ENCODE data around the gene MAMDC2. TPM values are rescaled to one million over a fixed set of nuclear protein-coding genes. Genes with fewer than 3 reads are reported as not detected.

The MAMDC2 gene
- total RNA-seq, 1 donor from 2014 or later = 0.48 TPM

- no peak for DNase-seq (ENCODE audit: low spot score)
- ATAC-seq = no peak
These were observed 17.3 kb downstream of the MAMDC2 start for GRCh38 chr9:70060883-70061507.

DNA sequence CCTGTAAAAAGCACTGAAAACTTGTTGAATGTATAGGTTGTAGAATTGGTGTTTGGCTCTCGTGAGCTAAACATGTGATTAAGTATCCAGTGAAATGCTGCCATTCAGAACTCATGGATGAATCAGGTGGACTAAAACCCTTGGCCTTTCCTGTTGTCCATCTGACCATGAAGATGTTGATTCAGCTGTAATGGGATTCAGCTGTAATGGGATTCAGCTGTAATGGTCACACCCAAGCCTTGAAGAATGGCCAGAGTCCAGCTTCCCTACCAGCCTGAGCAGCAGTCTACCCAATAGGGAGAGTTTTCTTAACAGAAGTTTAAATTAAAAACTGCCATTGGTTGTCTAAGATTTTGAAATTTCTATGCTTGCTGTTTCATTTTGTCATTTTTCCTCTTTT is 18.1 kb downstream of the MAMDC2 start:
- no peak for ATAC-seq
- DNase-seq (ENCODE audit: low spot score) = no peak

- no peak for DNase-seq (ENCODE audit: low spot score)
- no peak for ATAC-seq
These were observed 20.8 kb downstream of the MAMDC2 start for GRCh38 chr9:70064496-70064895.

- ATAC-seq = no peak
These were observed 21.9 kb downstream of the MAMDC2 start for GRCh38 chr9:70065572-70065971.

GRCh38 chr9:70066418-70066817 is 22.8 kb downstream of the MAMDC2 start:
- ATAC-seq (no peak), DNase-seq (ENCODE audit: low spot score) (no peak)

More at GRCh38 chr9:70065572-70065971, 21.9 kb downstream of the MAMDC2 start:
- DNase-seq (ENCODE audit: low spot score) = no peak

DNA sequence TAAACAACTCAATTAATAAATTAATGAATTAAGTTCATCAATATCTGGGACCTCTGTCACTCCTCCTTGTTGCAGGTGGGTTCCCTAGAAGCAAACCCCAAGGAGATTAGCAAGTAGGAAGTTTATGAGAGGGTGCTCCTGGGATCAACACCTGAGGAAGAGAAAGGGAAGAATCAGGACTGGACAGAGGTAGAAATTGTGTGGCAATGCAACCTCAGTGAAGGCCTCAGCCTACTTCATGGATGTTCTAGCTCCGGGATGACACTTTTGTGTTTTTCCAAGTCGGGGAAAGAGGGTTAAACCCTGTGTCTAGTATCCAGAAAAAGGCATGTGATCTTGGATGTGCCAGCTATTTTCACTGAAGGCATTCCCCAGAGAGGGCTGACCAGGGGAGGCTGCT is 23.2 kb downstream of the MAMDC2 start:
- ATAC-seq (no peak), DNase-seq (ENCODE audit: low spot score) (no peak)

DNA sequence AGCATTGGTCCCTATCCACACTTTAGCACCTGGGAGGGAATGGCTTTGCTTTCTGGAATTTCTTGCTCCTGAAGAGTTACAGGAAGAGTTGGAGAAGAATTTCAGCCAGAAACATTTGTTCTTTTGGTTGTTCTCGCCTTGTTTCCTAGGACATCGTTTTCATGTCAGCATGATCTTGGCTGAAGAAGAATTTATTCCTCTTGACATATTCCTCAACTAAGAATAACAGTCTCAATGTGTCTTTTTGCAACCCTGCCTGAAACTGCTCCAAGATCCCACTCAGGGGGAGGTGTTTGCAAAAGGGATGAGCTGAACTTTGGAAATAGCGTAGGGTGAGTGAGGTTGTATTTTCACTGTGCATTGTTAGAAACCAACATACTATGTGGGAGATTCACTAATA is 26.1 kb downstream of the MAMDC2 start:
- ATAC-seq (no peak), DNase-seq (ENCODE audit: low spot score) (no peak)

- no peak for ATAC-seq
- DNase-seq (ENCODE audit: low spot score) = no peak
These were observed 29.5 kb downstream of the MAMDC2 start for GRCh38 chr9:70073193-70073592.

DNA sequence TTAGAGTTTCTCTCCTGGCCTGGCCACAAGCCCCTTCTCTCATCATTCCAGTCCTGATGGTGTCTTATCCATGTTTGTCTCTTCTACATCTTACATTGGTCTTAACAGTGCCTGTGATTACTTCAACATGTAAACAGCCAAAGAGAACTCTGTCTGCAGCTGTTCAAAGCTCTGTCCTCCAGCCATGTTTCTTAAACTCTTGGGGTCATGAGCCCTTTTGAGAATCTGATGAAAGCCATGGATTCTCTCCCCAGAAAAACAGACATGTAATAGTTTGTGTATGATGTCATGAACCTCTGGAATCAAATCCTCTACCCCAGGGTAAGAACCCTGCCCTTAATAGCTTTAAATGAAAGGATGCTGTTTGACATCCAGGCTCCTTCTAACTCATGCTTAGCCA is 30.1 kb downstream of the MAMDC2 start:
- DNase-seq (ENCODE audit: low spot score) (no peak), ATAC-seq (no peak)

GRCh38 chr9:70076678-70077077 is 33.0 kb downstream of the MAMDC2 start:
- ATAC-seq (no peak), DNase-seq (ENCODE audit: low spot score) (no peak)

GRCh38 chr9:70079417-70080037 is 35.9 kb downstream of the MAMDC2 start:
- DNase-seq (ENCODE audit: low spot score) = no peak
- ATAC-seq = peak; percentile 61

GRCh38 chr9:70080481-70081119 is 37.0 kb downstream of the MAMDC2 start:
- DNase-seq (ENCODE audit: low spot score) (peak; percentile 60), ATAC-seq (peak; percentile 95)

DNA sequence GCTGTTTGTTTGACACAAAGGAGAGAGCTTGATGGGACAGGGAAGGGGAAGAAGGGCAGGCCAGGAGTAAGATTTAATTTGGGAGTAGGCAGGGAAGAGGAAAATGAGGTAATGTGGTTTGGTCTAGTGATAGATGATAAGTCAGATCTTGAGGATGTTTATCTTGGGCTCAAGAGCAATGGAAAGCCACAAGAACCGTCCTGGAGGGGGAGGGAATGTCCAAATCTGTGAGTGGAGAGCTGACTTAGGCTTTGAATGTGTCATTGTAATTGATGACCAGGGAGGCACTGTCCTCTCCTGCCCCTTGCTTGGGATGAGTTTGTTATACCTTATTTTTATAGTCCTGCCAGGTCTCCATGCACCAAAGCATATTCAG is 37.5 kb downstream of the MAMDC2 start:
- no peak for DNase-seq (ENCODE audit: low spot score)
- no peak for ATAC-seq

DNA sequence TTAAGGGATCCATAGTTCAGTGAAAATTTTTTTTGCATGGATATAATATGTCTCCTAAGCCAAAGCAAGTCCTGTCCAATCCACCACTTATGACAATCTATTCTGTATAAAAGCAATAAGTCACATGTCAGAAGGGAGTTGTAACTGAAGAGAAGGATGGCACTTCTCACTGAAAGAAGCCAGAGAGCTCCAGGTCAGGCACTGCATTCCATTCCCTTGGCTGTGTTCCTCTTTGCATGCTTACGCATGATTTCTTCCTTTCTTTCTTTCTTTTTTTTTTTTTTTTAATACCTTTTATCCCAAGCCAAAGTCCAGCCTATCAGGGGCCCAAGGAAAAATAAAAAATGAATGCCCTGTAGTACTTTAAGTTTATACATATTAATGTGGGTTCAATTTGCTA is 39.8 kb downstream of the MAMDC2 start:
- no peak for ATAC-seq
- DNase-seq (ENCODE audit: low spot score) = no peak

DNA sequence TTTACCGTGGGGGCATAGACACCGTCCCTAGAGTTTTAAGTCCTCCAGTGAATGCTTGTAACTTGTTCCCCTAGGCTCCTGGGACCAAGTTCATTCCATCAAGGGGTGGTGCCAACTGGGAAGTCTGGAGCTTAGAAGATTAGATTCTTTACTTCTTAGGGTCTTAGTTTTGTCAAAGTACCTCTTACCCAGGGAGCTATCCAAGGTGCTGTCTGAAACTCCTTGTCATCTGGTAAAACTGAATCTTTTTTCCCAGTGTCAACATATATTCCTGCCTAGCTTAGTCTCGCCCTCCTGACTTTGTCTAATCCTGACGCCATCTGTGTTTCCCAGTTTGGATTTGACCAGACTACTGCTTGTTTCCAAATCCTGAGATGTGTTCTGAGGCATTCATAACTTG is 41.6 kb downstream of the MAMDC2 start:
- ATAC-seq (no peak), DNase-seq (ENCODE audit: low spot score) (no peak)

- DNase-seq (ENCODE audit: low spot score) (no peak), ATAC-seq (no peak)
These were observed 47.5 kb downstream of the MAMDC2 start for GRCh38 chr9:70091103-70091502.

GRCh38 chr9:70091572-70091971 is 47.9 kb downstream of the MAMDC2 start:
- no peak for ATAC-seq
- DNase-seq (ENCODE audit: low spot score) = no peak

DNA sequence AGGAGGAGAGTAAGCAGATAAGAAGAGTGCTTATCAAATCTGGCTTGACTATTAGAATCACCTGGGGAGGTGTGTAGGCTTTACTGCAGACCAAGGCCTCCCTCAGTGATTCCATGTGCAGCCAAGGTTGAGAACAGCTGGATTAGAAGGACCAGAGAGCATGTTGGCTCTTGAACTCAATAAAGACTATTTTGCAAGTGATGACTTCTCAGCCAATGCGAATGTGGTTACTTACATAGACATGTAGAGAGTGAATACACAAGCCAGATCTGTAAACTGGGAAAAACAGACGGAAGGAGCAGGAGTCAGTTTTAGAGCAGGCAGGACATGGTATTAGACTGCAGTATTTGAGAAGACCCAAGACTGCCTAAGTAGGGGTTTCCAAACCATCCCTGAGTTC is 48.5 kb downstream of the MAMDC2 start:
- no peak for ATAC-seq

GRCh38 chr9:70093095-70093494 is 49.4 kb downstream of the MAMDC2 start:
- no peak for DNase-seq (ENCODE audit: low spot score)
- no peak for ATAC-seq

More for the DNA sequence above, 48.5 kb downstream of the MAMDC2 start:
- no peak for DNase-seq (ENCODE audit: low spot score)

DNA sequence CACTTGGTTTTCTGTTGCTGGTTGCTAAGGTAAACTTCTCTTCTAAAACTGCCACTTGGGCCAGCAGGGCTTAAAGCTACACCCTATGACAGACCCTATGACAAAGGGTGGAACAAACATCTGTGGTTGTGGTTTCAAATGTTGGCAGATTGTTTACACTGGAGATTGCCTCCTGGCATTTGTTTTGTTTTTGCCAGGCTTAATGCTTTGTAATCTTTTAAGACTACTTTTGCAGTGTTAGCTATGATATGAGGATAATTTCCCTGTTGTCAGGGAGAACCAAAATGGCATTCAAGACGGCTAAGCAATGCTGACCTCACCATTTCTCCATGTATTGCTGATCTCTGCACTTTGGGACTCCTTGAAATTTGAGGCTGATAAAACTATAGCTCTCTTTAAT is 50.3 kb downstream of the MAMDC2 start:
- DNase-seq (ENCODE audit: low spot score) (no peak), ATAC-seq (no peak)

GRCh38 chr9:70094747-70095146 is 51.1 kb downstream of the MAMDC2 start:
- DNase-seq (ENCODE audit: low spot score) (no peak), ATAC-seq (no peak)

DNA sequence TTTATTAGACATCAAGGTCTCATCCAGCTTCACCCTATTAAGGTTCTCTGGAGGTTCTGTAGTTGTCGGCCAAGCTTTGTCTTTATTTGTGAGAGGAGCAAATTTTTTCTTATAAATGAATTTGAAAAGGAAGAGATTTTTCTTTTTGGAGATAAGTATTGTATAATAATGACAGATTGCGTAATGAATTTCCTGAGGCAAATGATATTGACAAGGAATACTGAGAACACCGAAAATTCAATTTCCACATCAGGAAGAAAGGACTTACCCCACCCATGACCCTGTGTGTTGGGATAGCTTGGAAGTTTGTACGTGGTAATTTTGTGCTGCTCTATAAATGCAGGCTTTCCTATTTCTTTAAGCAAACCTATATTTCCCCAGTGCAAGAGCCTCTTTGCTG is 53.5 kb downstream of the MAMDC2 start:
- no peak for ATAC-seq
- DNase-seq (ENCODE audit: low spot score) = no peak

DNA sequence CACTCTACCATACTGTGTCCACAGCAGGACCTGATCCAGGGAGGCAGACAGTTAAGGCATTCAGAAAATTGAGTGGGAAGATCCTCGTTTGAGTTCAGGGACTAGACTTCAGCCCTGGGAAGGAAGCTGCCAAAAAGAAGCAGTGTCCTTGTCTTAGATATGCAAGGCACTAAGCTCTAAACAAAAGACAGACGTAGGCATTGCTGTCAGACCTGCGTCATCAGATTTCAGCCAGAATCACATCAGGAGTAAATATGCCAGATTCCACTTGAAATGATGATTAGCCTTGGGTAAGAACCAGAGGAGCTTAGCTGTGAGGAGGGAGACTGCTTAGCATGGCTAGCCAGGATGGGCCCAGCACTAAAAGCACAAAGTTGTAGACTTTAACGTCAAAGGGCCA is 56.7 kb downstream of the MAMDC2 start:
- DNase-seq (ENCODE audit: low spot score) (no peak), ATAC-seq (no peak)

Data from left lobe of liver (tissue), 2 donors.